HG02798 (cell line): ENCODE results near the gene CD46.
A peak's percentile ranks its signal among the peaks of the same experiment; 100 is the strongest.
"Not testable (repeated sequence)": the region's sequence is repeated elsewhere in the genome, so short reads cannot be mapped to it uniquely, and the experiment has no call there.

Experiments
- ATAC-seq: cut with Tn5 transposase; IDR thresholded peaks from one replicate; pipeline ENCODE4 v1.9.1; 2021; ENCODE audit warnings: mild to moderate bottlenecking; ENCODE audit not compliant: unreplicated experiment, poor library complexity

Gene CD46

GRCh38 chr1:207751790-207752455 lies at the start of gene CD46:
TSS of gene CD46 (plus strand) at chr1:207752054. CDS start at chr1:207752213, 159 bp downstream.
- peak; percentile 98 for ATAC-seq

GRCh38 chr1:207702317-207702716 lies 49.5 kb upstream of the CD46 start:
- ATAC-seq = no peak

- ATAC-seq = no peak
Observed at GRCh38 chr1:207703712-207704111, 48.1 kb upstream of the CD46 start.

- not testable (repeated sequence) for ATAC-seq
Observed at GRCh38 chr1:207708004-207708403, 43.9 kb upstream of the CD46 start.

GRCh38 chr1:207711285-207711684 lies 40.6 kb upstream of the CD46 start:
- ATAC-seq = no peak

GRCh38 chr1:207712701-207713100 lies 39.2 kb upstream of the CD46 start:
- ATAC-seq = not testable (repeated sequence)

- no peak for ATAC-seq
Observed at GRCh38 chr1:207713529-207713928, 38.3 kb upstream of the CD46 start.

- no peak for ATAC-seq
Observed at GRCh38 chr1:207719234-207719633, 32.6 kb upstream of the CD46 start.

- ATAC-seq = not testable (repeated sequence)
Observed at GRCh38 chr1:207728200-207728858, 23.5 kb upstream of the CD46 start.

- ATAC-seq = not testable (repeated sequence)
Observed at GRCh38 chr1:207737503-207738157, 14.2 kb upstream of the CD46 start.

GRCh38 chr1:207738158-207738659 lies 13.6 kb upstream of the CD46 start:
- not testable (repeated sequence) for ATAC-seq

- no peak for ATAC-seq
Observed at GRCh38 chr1:207740207-207740606, 11.6 kb upstream of the CD46 start.

GRCh38 chr1:207742850-207743555 lies 8.9 kb upstream of the CD46 start:
- no peak for ATAC-seq

GRCh38 chr1:207744000-207744534 lies 7.8 kb upstream of the CD46 start:
- no peak for ATAC-seq

- no peak for ATAC-seq
Observed at GRCh38 chr1:207745285-207745684, 6.6 kb upstream of the CD46 start.

- ATAC-seq = no peak
Observed at GRCh38 chr1:207745839-207746767, 5.8 kb upstream of the CD46 start.

GRCh38 chr1:207747627-207748492 lies 4.0 kb upstream of the CD46 start:
- no peak for ATAC-seq

GRCh38 chr1:207748737-207749528 lies 2.9 kb upstream of the CD46 start:
- no peak for ATAC-seq
